ENCODE measurements around the gene CAB39L. TPM values are rescaled to one million over a fixed set of nuclear protein-coding genes. Genes with fewer than 3 reads are reported as not detected.

Gene CAB39L
- polyA plus RNA-seq, 1 donor from 2014 or later = 40.3 TPM

DNA sequence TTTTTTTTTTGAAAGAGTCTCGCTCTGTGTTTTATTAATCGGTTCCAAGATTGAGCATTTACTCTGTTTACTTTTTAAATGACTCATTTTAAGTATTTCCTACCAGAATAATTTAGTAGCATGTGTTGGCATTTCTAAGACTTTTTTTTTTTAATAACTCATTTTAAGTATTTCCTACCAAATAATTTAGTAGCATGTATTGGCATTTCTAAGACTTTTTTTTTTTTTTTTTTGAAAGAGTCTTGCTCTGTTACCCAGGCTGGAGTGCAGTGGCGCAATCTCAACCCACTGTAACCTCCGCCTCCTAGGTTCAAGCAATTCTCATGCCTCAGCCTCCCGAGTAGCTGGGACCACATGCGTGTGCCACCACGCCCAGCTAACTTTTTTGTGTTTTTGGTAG, 13.4 kb upstream of the CAB39L start:
- no peaks in the 10 kb centered on the region for H3K27me3 ChIP-seq (ENCODE audit: insufficient read depth, low read depth, low read length)
- no peak overlapping the region for H3K4me2 ChIP-seq (ENCODE audit: low read length)
- H4K20me1 ChIP-seq (ENCODE audit: insufficient read depth) = no peaks in the 10 kb centered on the region
- TF ChIP-seq TAF1 (IDR thresholded peaks at IDR 0.05; ENCODE audit: low read depth) = no peak
- no peak for TF ChIP-seq MXI1 (conservative IDR thresholded peaks at IDR 0.05; ENCODE audit: poor library complexity, severe bottlenecking)
- TF ChIP-seq RAD21 (conservative IDR thresholded peaks at IDR 0.05) = no peak
- TF ChIP-seq CTCF (IDR thresholded peaks at IDR 0.05; ENCODE audit: poor library complexity, severe bottlenecking) = no peak
- no peak for TF ChIP-seq SMC3 (conservative IDR thresholded peaks at IDR 0.05; ENCODE audit: poor library complexity)
- TF ChIP-seq POLR2AphosphoS5 (IDR thresholded peaks at IDR 0.05) = no peak
- TF ChIP-seq EZH2 (IDR thresholded peaks at IDR 0.05; ENCODE audit: borderline replicate concordance, insufficient read depth, low read length, poor library complexity, severe bottlenecking) = no peak
- TF ChIP-seq, protein P1, sequence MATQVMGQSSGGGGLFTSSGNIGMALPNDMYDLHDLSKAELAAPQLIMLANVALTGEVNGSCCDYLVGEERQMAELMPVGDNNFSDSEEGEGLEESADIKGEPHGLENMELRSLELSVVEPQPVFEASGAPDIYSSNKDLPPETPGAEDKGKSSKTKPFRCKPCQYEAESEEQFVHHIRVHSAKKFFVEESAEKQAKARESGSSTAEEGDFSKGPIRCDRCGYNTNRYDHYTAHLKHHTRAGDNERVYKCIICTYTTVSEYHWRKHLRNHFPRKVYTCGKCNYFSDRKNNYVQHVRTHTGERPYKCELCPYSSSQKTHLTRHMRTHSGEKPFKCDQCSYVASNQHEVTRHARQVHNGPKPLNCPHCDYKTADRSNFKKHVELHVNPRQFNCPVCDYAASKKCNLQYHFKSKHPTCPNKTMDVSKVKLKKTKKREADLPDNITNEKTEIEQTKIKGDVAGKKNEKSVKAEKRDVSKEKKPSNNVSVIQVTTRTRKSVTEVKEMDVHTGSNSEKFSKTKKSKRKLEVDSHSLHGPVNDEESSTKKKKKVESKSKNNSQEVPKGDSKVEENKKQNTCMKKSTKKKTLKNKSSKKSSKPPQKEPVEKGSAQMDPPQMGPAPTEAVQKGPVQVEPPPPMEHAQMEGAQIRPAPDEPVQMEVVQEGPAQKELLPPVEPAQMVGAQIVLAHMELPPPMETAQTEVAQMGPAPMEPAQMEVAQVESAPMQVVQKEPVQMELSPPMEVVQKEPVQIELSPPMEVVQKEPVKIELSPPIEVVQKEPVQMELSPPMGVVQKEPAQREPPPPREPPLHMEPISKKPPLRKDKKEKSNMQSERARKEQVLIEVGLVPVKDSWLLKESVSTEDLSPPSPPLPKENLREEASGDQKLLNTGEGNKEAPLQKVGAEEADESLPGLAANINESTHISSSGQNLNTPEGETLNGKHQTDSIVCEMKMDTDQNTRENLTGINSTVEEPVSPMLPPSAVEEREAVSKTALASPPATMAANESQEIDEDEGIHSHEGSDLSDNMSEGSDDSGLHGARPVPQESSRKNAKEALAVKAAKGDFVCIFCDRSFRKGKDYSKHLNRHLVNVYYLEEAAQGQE (IDR thresholded peaks at IDR 0.05; ENCODE audit: borderline replicate concordance) = no peak
- no peak for TF ChIP-seq EP300 (conservative IDR thresholded peaks at IDR 0.05; ENCODE audit: poor library complexity, severe bottlenecking)
- H3K4me3 ChIP-seq (ENCODE audit: low read length) = no peak overlapping the region
- no peak overlapping the region for H2AFZ ChIP-seq (ENCODE audit: low read depth, low read length)
- no peak overlapping the region for H3K9ac ChIP-seq (ENCODE audit: low read length)
- no peaks in the 10 kb centered on the region for H3K9me2 ChIP-seq (ENCODE audit: insufficient read depth, low read length)
- no peaks in the 10 kb centered on the region for H3K79me2 ChIP-seq (replicated peaks; ENCODE audit: insufficient read depth, low read length)
- H3K36me3 ChIP-seq (ENCODE audit: insufficient read depth, low read length) = no peaks in the 10 kb centered on the region
- H3K9me3 ChIP-seq (ENCODE audit: low read length) = no peaks in the 10 kb centered on the region
- no peaks in the 10 kb centered on the region for H3F3A ChIP-seq (ENCODE audit: insufficient read depth, low read length, poor library complexity, severe bottlenecking)
- no peak overlapping the region for H3K27ac ChIP-seq (ENCODE audit: low read length)

DNA sequence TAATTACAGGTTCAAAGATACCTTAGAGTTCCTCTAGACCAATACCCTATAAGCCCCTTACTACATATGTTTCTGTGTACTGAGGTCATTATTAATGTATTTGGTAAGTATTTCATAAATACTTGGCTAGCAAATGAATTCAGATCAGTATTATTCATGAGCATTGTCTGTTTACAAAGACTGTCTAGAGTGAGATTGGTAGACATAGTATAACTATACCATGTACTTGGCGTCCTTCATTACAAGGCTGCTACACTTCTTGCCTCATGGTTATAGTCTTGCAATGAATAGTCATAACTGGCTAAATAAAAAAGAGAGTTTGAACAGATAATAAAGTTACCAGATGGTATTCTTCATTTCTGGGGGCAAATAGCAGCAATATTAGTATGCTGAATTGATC, 12.3 kb upstream of the CAB39L start:
- Histone ChIP-seq H3K9me3 (ENCODE audit: low read length) (no peaks in the 10 kb centered on the region), H3K27me3 (ENCODE audit: insufficient read depth, low read depth, low read length) (no peaks in the 10 kb centered on the region), H3K9ac (ENCODE audit: low read length) (no peak overlapping the region), H3K4me2 (ENCODE audit: low read length) (no peak overlapping the region), H2AFZ (ENCODE audit: low read depth, low read length) (no peak overlapping the region), H4K20me1 (ENCODE audit: insufficient read depth) (no peaks in the 10 kb centered on the region), H3K36me3 (ENCODE audit: insufficient read depth, low read length) (no peaks in the 10 kb centered on the region), H3K27ac (ENCODE audit: low read length) (no peak overlapping the region), H3K79me2 (replicated peaks; ENCODE audit: insufficient read depth, low read length) (no peaks in the 10 kb centered on the region), H3F3A (ENCODE audit: insufficient read depth, low read length, poor library complexity, severe bottlenecking) (no peaks in the 10 kb centered on the region), H3K9me2 (ENCODE audit: insufficient read depth, low read length) (no peaks in the 10 kb centered on the region), H3K4me3 (ENCODE audit: low read length) (no peak overlapping the region)
- TF ChIP-seq CTCF (IDR thresholded peaks at IDR 0.05; ENCODE audit: poor library complexity, severe bottlenecking) (no peak), SMC3 (conservative IDR thresholded peaks at IDR 0.05; ENCODE audit: poor library complexity) (no peak), EP300 (conservative IDR thresholded peaks at IDR 0.05; ENCODE audit: poor library complexity, severe bottlenecking) (no peak), EZH2 (IDR thresholded peaks at IDR 0.05; ENCODE audit: borderline replicate concordance, insufficient read depth, low read length, poor library complexity, severe bottlenecking) (no peak)
